CD14-positive monocyte (primary cell): Measurements from ENCODE around the gene RASEF. TPM values are rescaled to one million over a fixed set of nuclear protein-coding genes. Genes with fewer than 3 reads are reported as not detected.
"Not testable (repeated sequence)": the region's sequence is repeated elsewhere in the genome, so short reads cannot be mapped to it uniquely, and the experiment has no call there.

Experiments used
- DNase-seq, 3 donors: peaks; one replicate each; pipeline ENCODE4 v3.0.0-alpha.2; 2011 to 2022
- H2AFZ ChIP-seq: 2 replicates; pipeline ENCODE4 v1.6.0; 2012; ENCODE audit warnings: mild to moderate bottlenecking, low read depth, low read length, inconsistent platforms; ENCODE audit not compliant: insufficient read depth, poor library complexity, severe bottlenecking
- H3K27ac ChIP-seq, 2 donors: 1 replicate in 1 of 2; 2 replicates in 1 of 2; pipeline ENCODE4 v1.5.1; 2012 to 2013; ENCODE audit warnings: low read length in 2 of 2, control low read depth in 1 of 2, inconsistent platforms in 1 of 2, low read depth in 1 of 2, mild to moderate bottlenecking in 1 of 2
- H3K27me3 ChIP-seq, 2 donors: one replicate each; pipeline versions ENCODE4 v1.6.0 to v1.6.1; 2011 to 2013; ENCODE audit warnings: low read length in 2 of 2; ENCODE audit not compliant: control insufficient read depth in 2 of 2, insufficient read depth in 2 of 2
- H3K36me3 ChIP-seq, 2 donors: replicated peaks in 1 of 2; 1 replicate in 1 of 2; 2 replicates in 1 of 2; pipeline versions ENCODE4 v1.5.1 to v1.6.1; 2012 to 2013; ENCODE audit warnings: low read length in 2 of 2, control low read depth in 1 of 2, inconsistent platforms in 1 of 2, mild to moderate bottlenecking in 1 of 2; ENCODE audit not compliant: insufficient read depth in 2 of 2, control insufficient read depth in 1 of 2
- H3K4me1 ChIP-seq, 2 donors: 1 replicate in 1 of 2; 2 replicates in 1 of 2; pipeline versions ENCODE4 v1.5.1 to v1.6.1; 2012 to 2013; ENCODE audit warnings: low read length in 2 of 2, control low read depth in 1 of 2, inconsistent platforms in 1 of 2, mild to moderate bottlenecking in 1 of 2, moderate library complexity in 1 of 2; ENCODE audit not compliant: insufficient read depth in 2 of 2, control insufficient read depth in 1 of 2
- H3K4me2 ChIP-seq: replicated peaks from 2 replicates; pipeline ENCODE3; 2012; ENCODE audit warnings: low read length, moderate library complexity, mild to moderate bottlenecking; ENCODE audit not compliant: poor library complexity, severe bottlenecking; ENCODE audit errors: extremely low read depth
- H3K4me3 ChIP-seq, 3 experiments: fragments of 200-600 bp in 1 of 3; sonication (generic) in 1 of 3; replicated peaks in 1 of 3; 1 replicate in 2 of 3; 2 replicates in 1 of 3; pipeline ENCODE4 v1.5.1; 2011 to 2013; ENCODE audit warnings: low read length in 3 of 3, mild to moderate bottlenecking in 3 of 3, control low read depth in 2 of 3, low read depth in 2 of 3, inconsistent platforms in 1 of 3, moderate library complexity in 1 of 3
- H3K79me2 ChIP-seq: 2 replicates; pipeline ENCODE4 v1.6.0; 2012; ENCODE audit warnings: mild to moderate bottlenecking, control low read depth, inconsistent platforms, low read length, moderate library complexity; ENCODE audit not compliant: insufficient read depth
- H3K9ac ChIP-seq: 2 replicates; pipeline ENCODE4 v1.6.0; 2017; ENCODE audit warnings: low read length, mild to moderate bottlenecking; ENCODE audit not compliant: insufficient read depth, poor library complexity, severe bottlenecking
- H3K9me3 ChIP-seq, 2 donors: replicated peaks in 1 of 2; 1 replicate in 1 of 2; 2 replicates in 1 of 2; pipeline versions ENCODE4 v1.5.1 to v1.6.1; 2012 to 2013; ENCODE audit warnings: low read length in 2 of 2, control low read depth in 1 of 2; ENCODE audit not compliant: control insufficient read depth in 1 of 2, insufficient read depth in 1 of 2
- H4K20me1 ChIP-seq: 2 replicates; pipeline ENCODE4 v1.6.0; 2012; ENCODE audit warnings: mild to moderate bottlenecking, low read length, control low read depth, moderate library complexity; ENCODE audit not compliant: insufficient read depth
- H3K27ac Mint-ChIP-seq, 7 donors: one replicate each; pipeline ENCODE4 v1.8.0; 2020; ENCODE audit warnings: mild to moderate bottlenecking in 7 of 7, mixed read lengths in 7 of 7, moderate library complexity in 6 of 7, inconsistent platforms in 2 of 7
- H3K27me3 Mint-ChIP-seq, 3 donors: one replicate each; pipeline ENCODE4 v1.8.0; 2021 to 2022; ENCODE audit warnings: low read depth in 3 of 3, mild to moderate bottlenecking in 3 of 3, mixed read lengths in 3 of 3, moderate library complexity in 3 of 3, inconsistent platforms in 1 of 3
- H3K36me3 Mint-ChIP-seq, 2 donors: one replicate each; pipeline ENCODE4 v1.8.0; 2020; ENCODE audit warnings: mixed read lengths in 2 of 2, inconsistent platforms in 1 of 2, mild to moderate bottlenecking in 1 of 2
- H3K4me1 Mint-ChIP-seq: one replicate; pipeline ENCODE4 v1.8.0; 2020; ENCODE audit warnings: mild to moderate bottlenecking, mixed read lengths
- H3K4me3 Mint-ChIP-seq, 2 donors: one replicate each; pipeline ENCODE4 v1.8.0; 2020; ENCODE audit warnings: mild to moderate bottlenecking in 2 of 2, mixed read lengths in 2 of 2, moderate library complexity in 1 of 2
- H3K9me3 Mint-ChIP-seq, 7 donors: one replicate each; pipeline ENCODE4 v1.8.0; 2020 to 2022; ENCODE audit warnings: mixed read lengths in 7 of 7, mild to moderate bottlenecking in 6 of 7, moderate library complexity in 6 of 7, inconsistent platforms in 2 of 7
- WGBS: methylation state at CpG from one replicate; pipeline ENCODE4 v1.1.5; 2013; ENCODE audit warnings: missing lambda C conversion rate; ENCODE audit not compliant: insufficient coverage; 5-methylcytosine and 5-hydroxymethylcytosine counted together
- intact Hi-C, 2 donors: fragments of 100-400 bp; cut with micrococcal nuclease; formaldehyde crosslinking; loops; one replicate each; pipeline versions ENCODE4 v1.15.0 to v1.15.1; 2023
- polyA plus RNA-seq, 3 donors: library from polyadenylated mRNA; depleted of rRNA in 1 of 3; unstranded in 2 of 3; stranded (reverse) in 1 of 3; fragments of 300-500 nt in 2 of 3; fragments of >200 nt in 1 of 3; fragmentation: Illumina TruSeq in 2 of 3; gene quantifications; 1 replicate in 2 of 3; 2 replicates in 1 of 3; pipeline ENCODE4 v1.2.3, GENCODE V29; 2012 to 2021
- TF ChIP-seq, protein P1 (sequence below): fragments of 200-600 bp; IDR thresholded peaks from one replicate; pipeline ENCODE4 v1.8.0; 2022; ENCODE audit warnings: antibody characterized with exemption, mild to moderate bottlenecking

The RASEF gene
- polyA plus RNA-seq, 3 donors: not detected

DNA sequence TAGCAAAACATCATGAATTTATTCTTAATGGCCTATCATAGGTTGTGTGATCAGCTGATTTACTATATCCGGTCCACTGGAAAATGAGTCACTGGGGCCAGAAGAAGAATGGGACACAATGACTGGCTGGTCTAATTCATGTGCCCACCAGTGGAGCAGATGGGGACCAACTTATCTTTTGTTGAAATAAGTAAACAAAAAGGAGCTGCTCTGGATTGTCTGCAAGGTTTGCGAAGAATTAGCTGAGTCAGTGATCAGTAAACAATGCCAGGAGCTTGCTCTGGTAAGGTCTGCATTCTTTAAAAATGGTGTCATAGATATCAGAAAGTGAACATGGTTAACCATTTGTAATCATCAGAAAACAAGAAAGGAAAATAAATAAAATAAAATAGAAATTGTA lies 128.0 kb downstream of the RASEF start:
- Mint-ChIP-seq H3K4me1 (no peaks in the 10 kb centered on the region), H3K36me3 (no peaks in the 10 kb centered on the region), H3K9me3 (peaks cover 0 to 4% (median 0%) of the 10 kb centered on the region in 7 donors), H3K4me3 (no peak overlapping the region), H3K27ac (no peak overlapping the region), H3K27me3 (no peaks in the 10 kb centered on the region)
- intact Hi-C loops: no loop called here
- Histone ChIP-seq H3K9ac (no peak overlapping the region), H3K27me3 (no peaks in the 10 kb centered on the region), H3K27ac (no peak overlapping the region), H2AFZ (no peak overlapping the region), H3K4me3 (no peak overlapping the region), H3K9me3 (no peaks in the 10 kb centered on the region), H3K36me3 (no peaks in the 10 kb centered on the region), H3K4me2 (no peak overlapping the region), H3K79me2 (no peaks in the 10 kb centered on the region), H4K20me1 (no peaks in the 10 kb centered on the region), H3K4me1 (no peaks in the 10 kb centered on the region)
- no peak for DNase-seq
- 100% methylated on average over 1 of the region's 2 CpGs for WGBS
- TF ChIP-seq, protein P1, sequence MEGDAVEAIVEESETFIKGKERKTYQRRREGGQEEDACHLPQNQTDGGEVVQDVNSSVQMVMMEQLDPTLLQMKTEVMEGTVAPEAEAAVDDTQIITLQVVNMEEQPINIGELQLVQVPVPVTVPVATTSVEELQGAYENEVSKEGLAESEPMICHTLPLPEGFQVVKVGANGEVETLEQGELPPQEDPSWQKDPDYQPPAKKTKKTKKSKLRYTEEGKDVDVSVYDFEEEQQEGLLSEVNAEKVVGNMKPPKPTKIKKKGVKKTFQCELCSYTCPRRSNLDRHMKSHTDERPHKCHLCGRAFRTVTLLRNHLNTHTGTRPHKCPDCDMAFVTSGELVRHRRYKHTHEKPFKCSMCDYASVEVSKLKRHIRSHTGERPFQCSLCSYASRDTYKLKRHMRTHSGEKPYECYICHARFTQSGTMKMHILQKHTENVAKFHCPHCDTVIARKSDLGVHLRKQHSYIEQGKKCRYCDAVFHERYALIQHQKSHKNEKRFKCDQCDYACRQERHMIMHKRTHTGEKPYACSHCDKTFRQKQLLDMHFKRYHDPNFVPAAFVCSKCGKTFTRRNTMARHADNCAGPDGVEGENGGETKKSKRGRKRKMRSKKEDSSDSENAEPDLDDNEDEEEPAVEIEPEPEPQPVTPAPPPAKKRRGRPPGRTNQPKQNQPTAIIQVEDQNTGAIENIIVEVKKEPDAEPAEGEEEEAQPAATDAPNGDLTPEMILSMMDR: no peak

DNA sequence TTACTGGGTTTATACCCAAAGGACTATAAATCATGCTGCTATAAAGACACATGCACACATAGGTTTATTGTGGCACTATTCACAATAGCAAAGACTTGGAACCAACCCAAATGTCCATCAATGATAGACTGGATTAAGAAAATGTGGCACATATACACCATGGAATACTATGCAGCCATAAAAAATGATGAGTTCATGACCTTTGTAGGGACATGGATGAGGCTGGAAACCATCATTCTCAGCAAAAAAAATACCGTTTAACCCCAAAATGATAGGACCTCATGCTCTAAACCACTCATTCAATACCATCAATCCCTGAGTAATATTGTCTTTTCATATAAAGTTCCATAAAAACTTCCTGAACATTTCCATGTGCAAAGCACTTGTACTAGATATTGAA lies 128.9 kb downstream of the RASEF start:
- DNase-seq, intact Hi-C loops, H3K79me2 ChIP-seq, H3K4me3 Mint-ChIP-seq, H4K20me1 ChIP-seq, H3K27me3 Mint-ChIP-seq, H3K4me1 Mint-ChIP-seq, H3K4me3 ChIP-seq, H2AFZ ChIP-seq, H3K27ac ChIP-seq, H3K36me3 Mint-ChIP-seq, H3K27me3 ChIP-seq, H3K27ac Mint-ChIP-seq, H3K9ac ChIP-seq, H3K9me3 Mint-ChIP-seq, H3K36me3 ChIP-seq, H3K4me1 ChIP-seq, H3K9me3 ChIP-seq, H3K4me2 ChIP-seq: not testable (repeated sequence)
- no CpG with 5 or more reads among the region's 1 CpG for WGBS
